GM20000 (cell line): ENCODE measurements around the gene ST6GALNAC3.

ENCODE experiments used
- DNase-seq: peaks from one replicate; pipeline ENCODE4 v3.0.0; 2012; ENCODE audit warnings: low spot score
- TF ChIP-seq, protein P1 (sequence below): IDR thresholded peaks from 2 replicates; pipeline ENCODE4 v1.5.1; 2012; ENCODE audit warnings: mild to moderate bottlenecking, control low read depth; ENCODE audit errors: extremely low read depth, missing control alignments

ST6GALNAC3 gene

GRCh38 chr1:76491737-76492136 lies 417.2 kb downstream of the ST6GALNAC3 start:
- no peak for DNase-seq

GRCh38 chr1:76492752-76493430 lies 418.3 kb downstream of the ST6GALNAC3 start:
- no peak for DNase-seq
- TF ChIP-seq, protein P1, sequence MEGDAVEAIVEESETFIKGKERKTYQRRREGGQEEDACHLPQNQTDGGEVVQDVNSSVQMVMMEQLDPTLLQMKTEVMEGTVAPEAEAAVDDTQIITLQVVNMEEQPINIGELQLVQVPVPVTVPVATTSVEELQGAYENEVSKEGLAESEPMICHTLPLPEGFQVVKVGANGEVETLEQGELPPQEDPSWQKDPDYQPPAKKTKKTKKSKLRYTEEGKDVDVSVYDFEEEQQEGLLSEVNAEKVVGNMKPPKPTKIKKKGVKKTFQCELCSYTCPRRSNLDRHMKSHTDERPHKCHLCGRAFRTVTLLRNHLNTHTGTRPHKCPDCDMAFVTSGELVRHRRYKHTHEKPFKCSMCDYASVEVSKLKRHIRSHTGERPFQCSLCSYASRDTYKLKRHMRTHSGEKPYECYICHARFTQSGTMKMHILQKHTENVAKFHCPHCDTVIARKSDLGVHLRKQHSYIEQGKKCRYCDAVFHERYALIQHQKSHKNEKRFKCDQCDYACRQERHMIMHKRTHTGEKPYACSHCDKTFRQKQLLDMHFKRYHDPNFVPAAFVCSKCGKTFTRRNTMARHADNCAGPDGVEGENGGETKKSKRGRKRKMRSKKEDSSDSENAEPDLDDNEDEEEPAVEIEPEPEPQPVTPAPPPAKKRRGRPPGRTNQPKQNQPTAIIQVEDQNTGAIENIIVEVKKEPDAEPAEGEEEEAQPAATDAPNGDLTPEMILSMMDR = no peak

More at GRCh38 chr1:76491737-76492136, 417.2 kb downstream of the ST6GALNAC3 start:
- TF ChIP-seq, protein P1 = no peak

- TF ChIP-seq, protein P1 = no peak
- DNase-seq = peak; percentile 14
Measured at GRCh38 chr1:76494807-76495206, 420.3 kb downstream of the ST6GALNAC3 start.

GRCh38 chr1:76496871-76497270 lies 422.3 kb downstream of the ST6GALNAC3 start:
- TF ChIP-seq, protein P1 = no peak
- DNase-seq = no peak

DNA sequence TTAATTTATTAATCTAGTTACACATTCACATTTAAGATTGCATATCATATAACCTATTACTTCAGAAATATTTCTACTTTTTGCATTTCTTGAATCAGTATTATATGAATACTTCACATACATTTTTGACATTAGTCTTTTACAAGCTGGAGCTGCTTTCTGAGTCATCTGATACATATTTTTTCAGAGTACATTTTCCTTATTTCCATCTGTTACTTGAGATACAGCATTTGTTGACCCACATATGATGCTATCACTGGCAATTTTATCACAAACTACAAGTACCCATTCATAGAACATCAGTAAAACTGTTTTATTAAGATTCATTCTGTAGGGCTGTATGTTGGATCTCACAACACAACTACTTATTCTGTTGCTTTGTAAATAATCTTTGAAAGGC lies 425.6 kb downstream of the ST6GALNAC3 start:
- DNase-seq = no peak
- TF ChIP-seq, protein P1 = no peak

GRCh38 chr1:76501136-76501535 lies 426.6 kb downstream of the ST6GALNAC3 start:
- DNase-seq = no peak
- TF ChIP-seq, protein P1 = no peak

DNA sequence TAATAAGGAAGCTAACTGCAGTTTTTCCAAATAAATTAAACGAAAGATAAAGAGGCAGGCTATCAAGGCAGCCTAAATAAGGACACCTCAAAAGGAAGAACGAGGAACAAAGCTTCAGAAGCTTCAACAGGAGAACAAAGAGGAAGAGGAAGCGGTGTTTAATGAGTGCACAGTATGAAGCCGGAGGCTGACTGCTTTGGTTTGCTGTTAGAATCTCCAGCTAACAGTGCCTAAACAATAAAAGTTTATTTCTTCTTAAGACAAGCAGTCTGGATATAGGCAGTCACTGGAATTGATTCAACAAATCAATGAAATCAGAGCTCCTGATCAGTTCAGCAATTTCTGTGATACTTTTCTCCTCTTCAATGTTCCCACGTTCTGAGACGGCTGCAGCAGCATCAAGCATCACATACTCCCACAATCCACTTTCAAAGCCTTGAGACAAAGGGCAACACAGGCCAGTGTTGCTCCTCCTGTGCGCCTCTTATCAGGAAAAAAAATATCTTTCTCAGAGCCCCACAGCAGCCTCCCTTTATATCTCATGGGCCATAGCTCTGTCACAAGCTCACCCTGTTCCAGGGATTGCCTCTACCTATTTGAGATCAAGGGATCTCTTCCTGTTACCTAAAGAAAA lies 427.2 kb downstream of the ST6GALNAC3 start:
- no peak for DNase-seq
- TF ChIP-seq, protein P1 = no peak
